ENCODE data around the gene PLEKHG4. TPM values are rescaled to one million over a fixed set of nuclear protein-coding genes. Genes with fewer than 3 reads are reported as not detected.
A peak's percentile ranks its signal among the peaks of the same experiment; 100 is the strongest.

PLEKHG4 gene
- total and polyA plus RNA-seq, 9 of the 15 experiments (the other 6 are each of a cell fraction or from before 2014, with no cell fraction given), result 3.7 to 36.8 (median 17.9) TPM

- no peaks in the 10 kb centered on the region for H3K9me3 ChIP-seq (replicated peaks; ENCODE audit: control insufficient read depth, insufficient read depth, low read depth, low read length)
- ChIA-PET POLR2A (interaction anchor here (0.6 to 1.4 kb wide), 2 partner anchors 50 to 158 kb away, joined by 3 to 4 read pairs; no protein-coding TSS in a partner anchor), CTCF (ENCODE audit: low intra/inter-chr PET ratio) (no interaction called here)
- no peak overlapping the region for H3K4me3 ChIP-seq
- H3K36me3 ChIP-seq (ENCODE audit: control insufficient read depth, insufficient read depth, low read length), result no peaks in the 10 kb centered on the region
- H2AFZ ChIP-seq (ENCODE audit: low read depth, low read length), result 0 out of 2 replicates have a peak overlapping the region, but pooled peaks have one; percentile 26
- intact Hi-C loops (cut with micrococcal nuclease), result no loop called here
- H3K27me3 ChIP-seq (ENCODE audit: control insufficient read depth in 2 of 2, insufficient read depth in 2 of 2, low read length in 2 of 2), result 0 out of 5 replicates have a peak, but pooled peaks cover 0 to 2% of the 10 kb centered on the region in 2 experiments
- no peak overlapping the region; the same call in 2 of the 3 replicates for H3K27ac ChIP-seq (ENCODE audit: extremely low read depth, low read depth, low read length)
- no peak overlapping the region for H3K9ac ChIP-seq (ENCODE audit: insufficient read depth in 1 of 2, low read depth in 2 of 2, low read length in 2 of 2)
- no peaks in the 10 kb centered on the region for H3K79me2 ChIP-seq (ENCODE audit: control insufficient read depth, insufficient read depth, low read length)
- ATAC-seq, result no peak
- H3K4me1 ChIP-seq (replicated peaks in 1 of 2; ENCODE audit: control insufficient read depth in 2 of 2, insufficient read depth in 2 of 2, low read length in 2 of 2), result peaks cover 3 to 14% of the 10 kb centered on the region in 2 experiments; a peak in 3 of 5 replicates
- in situ Hi-C loops (cut with MboI), result no loop called here
- TF ChIP-seq ESRRA (IDR thresholded peaks at IDR 0.05; ENCODE audit: borderline replicate concordance, low read depth) (0 out of 2 replicates have a peak, but pooled peaks have one; percentile 35), CBX5 (IDR thresholded peaks at IDR 0.05; ENCODE audit: borderline replicate concordance, low read depth) (no peak)
- no peaks in the 10 kb centered on the region for H3K9me1 ChIP-seq (ENCODE audit: control insufficient read depth, insufficient read depth, low read length)
- DNase-seq (ENCODE audit: extremely low read depth in 1 of 4, low spot score in 3 of 4), result no peak
- 45% methylated on average over 3 of the region's 3 CpGs for WGBS (ENCODE audit: insufficient coverage, low coverage, missing lambda C conversion rate)
- no TSS peak for BruUV-seq (replicated peaks)
- H4K20me1 ChIP-seq (replicated peaks; ENCODE audit: control insufficient read depth, insufficient read depth, low read length), result no peaks in the 10 kb centered on the region
- no peak for FAIRE-seq
- no peak overlapping the region for H3K4me2 ChIP-seq (ENCODE audit: insufficient read depth, low read length)
These were observed 48.4 kb downstream of the PLEKHG4 start for GRCh38 chr16:67327743-67328142.

- H3K79me2 ChIP-seq (ENCODE audit: control insufficient read depth, insufficient read depth, low read length), result no peaks in the 10 kb centered on the region
- no peak for ATAC-seq
- POLR2A ChIA-PET, result no interaction called here
- no peak for FAIRE-seq
- WGBS (ENCODE audit: insufficient coverage, low coverage, missing lambda C conversion rate), result 9% methylated on average over 5 of the region's 5 CpGs
- H3K9me3 ChIP-seq (replicated peaks; ENCODE audit: control insufficient read depth, insufficient read depth, low read depth, low read length), result no peaks in the 10 kb centered on the region
- no peak overlapping the region for H3K4me3 ChIP-seq
- BruUV-seq (replicated peaks), result no TSS peak
- intact Hi-C loops (cut with micrococcal nuclease), result no loop called here
- no peaks in the 10 kb centered on the region for H3K9me1 ChIP-seq (ENCODE audit: control insufficient read depth, insufficient read depth, low read length)
- in situ Hi-C loops (cut with MboI), result no loop called here
- no peaks in the 10 kb centered on the region for H4K20me1 ChIP-seq (replicated peaks; ENCODE audit: control insufficient read depth, insufficient read depth, low read length)
- CTCF ChIA-PET (ENCODE audit: low intra/inter-chr PET ratio), result interaction anchor here (1.1 kb wide), 1 partner anchor 51 kb away, joined by 3 read pairs; no protein-coding TSS in a partner anchor
- no peak overlapping the region for H3K4me2 ChIP-seq (ENCODE audit: insufficient read depth, low read length)
- no peak overlapping the region for H3K27ac ChIP-seq (ENCODE audit: extremely low read depth, low read depth, low read length)
- peaks cover 3 to 14% of the 10 kb centered on the region in 2 experiments; a peak in 3 of 5 replicates for H3K4me1 ChIP-seq (replicated peaks in 1 of 2; ENCODE audit: control insufficient read depth in 2 of 2, insufficient read depth in 2 of 2, low read length in 2 of 2)
- H2AFZ ChIP-seq (ENCODE audit: low read depth, low read length), result no peak overlapping the region
- H3K27me3 ChIP-seq (ENCODE audit: control insufficient read depth in 2 of 2, insufficient read depth in 2 of 2, low read length in 2 of 2), result no peaks in the 10 kb centered on the region
- no peak overlapping the region for H3K9ac ChIP-seq (ENCODE audit: insufficient read depth in 1 of 2, low read depth in 2 of 2, low read length in 2 of 2)
- no peak for DNase-seq (ENCODE audit: extremely low read depth in 1 of 4, low spot score in 3 of 4)
- no peaks in the 10 kb centered on the region for H3K36me3 ChIP-seq (ENCODE audit: control insufficient read depth, insufficient read depth, low read length)
- TF ChIP-seq U2AF1 (optimal IDR thresholded peaks at IDR 0.05; ENCODE audit: low read depth, low read length) (no peak), PTBP1 (IDR thresholded peaks at IDR 0.05; ENCODE audit: low read depth, low read length) (no peak), ZKSCAN3 (CRISPR knock-in tag; IDR thresholded peaks at IDR 0.05) (no peak), THAP12 (CRISPR knock-in tag; IDR thresholded peaks at IDR 0.05) (no peak), ZNF561 (CRISPR knock-in tag; conservative IDR thresholded peaks at IDR 0.05) (no peak), E2F3 (CRISPR knock-in tag; IDR thresholded peaks at IDR 0.05) (no peak), AFF1 (IDR thresholded peaks at IDR 0.05; ENCODE audit: low read depth in 1 of 2, partially characterized antibody in 2 of 2) (no peak), ARHGAP35 (IDR thresholded peaks at IDR 0.05; ENCODE audit: partially characterized antibody) (no peak)
These were observed 50.6 kb downstream of the PLEKHG4 start for GRCh38 chr16:67329901-67330300.
